K562 (cell line): ENCODE results near the gene MTARC2. TPM values are rescaled to one million over a fixed set of nuclear protein-coding genes. Genes with fewer than 3 reads are reported as not detected.

Experiments used
- CREB3L1 ChIP-seq: fragments of 450-650 bp; IDR thresholded peaks from 2 replicates; pipeline ENCODE4 v1.6.1; 2014; ENCODE audit warnings: low read depth, mild to moderate bottlenecking, moderate library complexity, borderline replicate concordance
- CTCFL ChIP-seq: IDR thresholded peaks from 2 replicates; pipeline ENCODE4 v1.6.1; 2011; ENCODE audit warnings: borderline replicate concordance, low read depth, mild to moderate bottlenecking, moderate library complexity, low read length; ENCODE audit not compliant: insufficient read depth, poor library complexity, severe bottlenecking
- DIDO1 ChIP-seq: fragments of 450-650 bp; IDR thresholded peaks from 2 replicates; pipeline ENCODE4 v1.6.1; 2016; ENCODE audit warnings: low read depth, missing biosample characterization, missing genetic modification characterization
- ERF ChIP-seq: fragments of 450-650 bp; formaldehyde crosslinking; IDR thresholded peaks from 2 replicates; pipeline ENCODE4 v1.4.0; 2020; ENCODE audit warnings: mild to moderate bottlenecking, mixed read lengths
- ETV6 ChIP-seq, 3 experiments: fragments of 150-350 bp in 1 of 3; sonication (generic) in 1 of 3; formaldehyde crosslinking in 1 of 3; IDR thresholded peaks; 2 replicates each; pipeline versions ENCODE4 v1.6.1 to v1.8.0; 2014 to 2022; ENCODE audit warnings: borderline replicate concordance in 2 of 3, low read depth in 2 of 3, antibody characterized with exemption in 1 of 3, low read length in 1 of 3, mild to moderate bottlenecking in 1 of 3, missing genetic modification reagents in 1 of 3
- FOXM1 ChIP-seq, 2 experiments: fragments of 450-650 bp in 1 of 2; sonication (generic) in 1 of 2; formaldehyde crosslinking in 1 of 2; IDR thresholded peaks; 2 replicates each; pipeline versions ENCODE4 v1.6.1 to v1.9.0; 2017 to 2022; ENCODE audit warnings: low read depth in 2 of 2, mild to moderate bottlenecking in 2 of 2, missing genetic modification reagents in 1 of 2, moderate library complexity in 1 of 2
- HMBOX1 ChIP-seq: sonication (generic); IDR thresholded peaks from 2 replicates; pipeline ENCODE4 v1.6.1; 2016
- KAT8 ChIP-seq: fragments of 450-650 bp; IDR thresholded peaks from 2 replicates; pipeline ENCODE4 v1.6.1; 2016; ENCODE audit warnings: low read depth, mild to moderate bottlenecking
- MCM7 ChIP-seq, 2 experiments: fragments of 450-650 bp; IDR thresholded peaks; 2 replicates each; pipeline ENCODE4 v1.6.1; 2016 to 2018
- NCOA6 ChIP-seq: fragments of 450-650 bp; IDR thresholded peaks from 2 replicates; pipeline ENCODE4 v1.6.1; 2017; ENCODE audit warnings: mild to moderate bottlenecking
- NR2C1 ChIP-seq, 2 experiments: fragments of 450-650 bp; IDR thresholded peaks; 2 replicates each; pipeline ENCODE4 v1.6.1; 2017; ENCODE audit warnings: mild to moderate bottlenecking in 2 of 2, antibody characterized with exemption in 1 of 2, inconsistent platforms in 1 of 2, missing compliant biosample characterization in 1 of 2, missing genetic modification characterization in 1 of 2
- NR2C2 ChIP-seq, 2 experiments: fragments of 200-800 bp in 1 of 2; sonication (Bioruptor generic) in 1 of 2; sonication (generic) in 1 of 2; formaldehyde crosslinking in 1 of 2; IDR thresholded peaks; 2 replicates each; pipeline versions ENCODE4 v1.6.1 to v1.8.0; 2016 to 2022; ENCODE audit warnings: mild to moderate bottlenecking in 1 of 2, missing compliant biosample characterization in 1 of 2, missing genetic modification characterization in 1 of 2, missing genetic modification reagents in 1 of 2
- PCBP2 ChIP-seq: fragments of 200-400 bp; formaldehyde crosslinking; IDR thresholded peaks from 2 replicates; pipeline ENCODE4 v1.6.1; 2018; ENCODE audit warnings: low read length, low read depth, mild to moderate bottlenecking, moderate library complexity; ENCODE audit not compliant: poor library complexity, severe bottlenecking
- POLR3A ChIP-seq: IDR thresholded peaks from 2 replicates; pipeline ENCODE4 v1.6.1; 2011; ENCODE audit warnings: borderline replicate concordance, mild to moderate bottlenecking, moderate library complexity; ENCODE audit not compliant: insufficient read length, insufficient read depth; ENCODE audit errors: extremely low read depth
- RBM14 ChIP-seq: fragments of 200-400 bp; formaldehyde crosslinking; IDR thresholded peaks from 2 replicates; pipeline ENCODE4 v1.6.1; 2018; ENCODE audit warnings: low read depth, mild to moderate bottlenecking, low read length, moderate library complexity, borderline replicate concordance; ENCODE audit not compliant: insufficient read depth
- SNRNP70 ChIP-seq: fragments of 200-400 bp; formaldehyde crosslinking; optimal IDR thresholded peaks from 2 replicates; pipeline ENCODE3; 2017; ENCODE audit warnings: low read depth, low read length
- SPI1 ChIP-seq: IDR thresholded peaks from 2 replicates; pipeline ENCODE4 v1.6.1; 2011; ENCODE audit warnings: low read depth, low read length, control low read depth, borderline replicate concordance
- TOE1 ChIP-seq, 2 experiments: fragments of 450-650 bp in 1 of 2; sonication (generic) in 1 of 2; formaldehyde crosslinking in 1 of 2; IDR thresholded peaks; 2 replicates each; pipeline versions ENCODE4 v1.7.1 to v1.8.0; 2016 to 2022; ENCODE audit warnings: borderline replicate concordance in 2 of 2, mild to moderate bottlenecking in 2 of 2, antibody characterized with exemption in 1 of 2, inconsistent platforms in 1 of 2, low read depth in 1 of 2, missing genetic modification reagents in 1 of 2, moderate library complexity in 1 of 2
- ZEB2 ChIP-seq: fragments of 450-650 bp; IDR thresholded peaks from 2 replicates; pipeline ENCODE4 v1.6.1; 2016
- ZFP1 ChIP-seq: fragments of 450-650 bp; formaldehyde crosslinking; IDR thresholded peaks from 2 replicates; pipeline ENCODE4 v1.4.0; 2020; ENCODE audit warnings: mild to moderate bottlenecking, mixed read lengths
- ZKSCAN1 ChIP-seq: fragments of 150-350 bp; IDR thresholded peaks from 2 replicates; pipeline ENCODE4 v1.6.1; 2016; ENCODE audit warnings: low read depth, low read length
- ZNF3 ChIP-seq: fragments of 250-450 bp; sonication (Bioruptor Pico); IDR thresholded peaks from 2 replicates; pipeline ENCODE4 v1.5.0; 2021; ENCODE audit warnings: mild to moderate bottlenecking, moderate library complexity
- polyA plus RNA-seq, 8 experiments: library from polyadenylated mRNA; depleted of rRNA in 4 of 8; stranded (reverse) in 5 of 8; unstranded in 3 of 8; fragments of >200 nt; fragmentation: Nextera tagmentation in 2 of 8; fragmentation: Illumina TruSeq in 1 of 8; extraction: Ambion mirVana in 2 of 8; extraction: Trizol in 1 of 8; gene quantifications; 2 replicates each; pipeline versions ENCODE4 v1.2.1 to v1.2.3, GENCODE V29; 2011 to 2014; ENCODE audit warnings: inconsistent platforms in 1 of 8, missing spikeins in 1 of 8
- total RNA-seq, 7 experiments: library from RNA; depleted of rRNA in 6 of 7; stranded (reverse); fragments of >200 nt in 6 of 7; fragmentation: Illumina TruSeq in 2 of 7; extraction: Trizol in 2 of 7; gene quantifications; 2 replicates each; pipeline versions ENCODE4 v1.2.1 to v1.2.3, GENCODE V29; 2011 to 2021; ENCODE audit warnings: low replicate concordance in 1 of 7

The MTARC2 gene
- total and polyA plus RNA-seq, 9 of the 15 experiments (the other 6 are each of a cell fraction or from before 2014, with no cell fraction given): 0.03 to 0.35 TPM; not detected in 7

- TF ChIP-seq ZEB2 (no peak), SPI1 (peak; percentile 65; the same call in 1 of the 2 replicates), CREB3L1 (no peak), RBM14 (no peak), SNRNP70 (no peak), KAT8 (no peak), ZNF3 (no peak), NCOA6 (no peak), MCM7 (IDR thresholded peaks at IDR 0.05) (no peak), NR2C2 (CRISPR knock-in tag; IDR thresholded peaks at IDR 0.05) (no peak), NR2C2 (tag; IDR thresholded peaks at IDR 0.05) (peak; percentile 76; the same call in 1 of the 2 replicates), CTCFL (peak; percentile 66), POLR3A (no peak), ERF (no peak), HMBOX1 (no peak), FOXM1 (IDR thresholded peaks at IDR 0.05; ENCODE audit: low read depth) (no peak), FOXM1 (CRISPR knock-in tag; IDR thresholded peaks at IDR 0.05; ENCODE audit: low read depth) (no peak), ZFP1 (no peak), NR2C1 (IDR thresholded peaks at IDR 0.05) (peak; percentile 38; the same call in 1 of the 2 replicates), NR2C1 (tag; IDR thresholded peaks at IDR 0.05) (peak; percentile 67), ZKSCAN1 (no peak), PCBP2 (no peak), DIDO1 (tag) (no peak), TOE1 (IDR thresholded peaks at IDR 0.05; ENCODE audit: borderline replicate concordance) (no peak), TOE1 (CRISPR knock-in tag; IDR thresholded peaks at IDR 0.05; ENCODE audit: borderline replicate concordance, low read depth) (no peak), ETV6 (IDR thresholded peaks at IDR 0.05; ENCODE audit: borderline replicate concordance in 1 of 2, low read depth in 2 of 2, low read length in 1 of 2) (no peak; a peak in 1 of 4 replicates), ETV6 (CRISPR knock-in tag; IDR thresholded peaks at IDR 0.05; ENCODE audit: borderline replicate concordance) (no peak)
These were observed 15.0 kb upstream of the MTARC2 start (continued) for GRCh38 chr1:220733086-220733601.
